Measurements from ENCODE around the gene GLIPR1L2.

GLIPR1L2 gene

GRCh38 chr12:75479963-75480461, 89.1 kb downstream of the GLIPR1L2 start:
- no peak for DNase-seq

DNA sequence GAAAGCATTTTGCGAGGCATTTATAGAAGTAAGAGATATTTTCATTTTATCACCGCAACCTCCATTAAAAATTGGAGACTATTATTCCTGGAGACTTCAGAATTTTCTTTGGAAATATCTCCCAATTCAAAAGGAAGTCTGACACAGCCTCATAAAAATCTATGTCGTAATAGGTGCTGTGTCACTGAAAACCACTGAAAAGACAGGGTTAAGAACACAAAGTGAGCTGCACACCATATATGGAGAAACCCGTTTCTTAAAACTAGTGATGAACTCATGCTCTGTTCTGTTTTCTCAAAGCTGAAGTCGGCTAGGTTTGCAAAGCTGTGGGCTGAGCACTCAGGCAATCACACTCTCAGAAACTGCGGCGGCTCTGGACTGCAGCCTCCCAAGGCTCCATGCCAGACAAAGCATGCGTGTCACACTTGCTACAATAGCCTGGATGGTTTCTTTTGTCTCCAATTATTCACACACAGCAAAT, 89.6 kb downstream of the GLIPR1L2 start, which contains the start of gene GLIPR1:
TSS of gene GLIPR1 (plus strand) at position 287 of the 481 bp plus-strand sequence. CDS start at position 413, 126 bp downstream.
- no peak for DNase-seq

DNA sequence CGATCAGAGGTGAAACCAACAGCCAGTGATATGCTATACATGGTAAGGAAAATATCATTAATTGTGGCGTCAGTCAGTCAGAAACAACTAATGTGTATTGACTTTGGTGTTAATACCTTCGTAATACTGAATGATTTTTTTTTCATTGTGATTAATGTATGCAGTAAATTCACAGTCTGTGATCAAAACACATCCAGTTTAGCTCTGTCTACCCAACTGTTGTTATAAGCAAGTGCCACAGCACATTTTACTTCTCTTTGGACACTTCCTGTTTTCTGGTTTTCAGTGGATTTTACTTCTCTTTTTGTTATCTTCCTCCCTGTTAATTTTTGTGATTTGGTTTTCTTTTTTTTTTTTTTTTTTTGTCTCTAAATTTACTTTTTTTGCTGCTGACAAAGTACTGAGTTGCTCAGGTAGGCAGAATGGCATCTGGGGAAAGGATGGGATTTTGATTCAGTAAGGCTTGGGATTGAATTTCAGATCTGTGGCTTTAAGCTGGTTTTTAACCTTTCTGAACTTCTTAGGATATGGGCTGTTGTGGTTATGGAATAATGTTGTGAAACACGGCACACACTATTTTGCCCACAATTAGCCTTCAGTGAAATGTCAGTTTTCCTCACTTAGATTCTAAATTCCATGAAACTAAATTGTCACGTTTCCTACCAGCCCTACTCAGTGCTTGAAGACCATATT, 90.3 kb downstream of the GLIPR1L2 start:
- DNase-seq, result no peak

DNA sequence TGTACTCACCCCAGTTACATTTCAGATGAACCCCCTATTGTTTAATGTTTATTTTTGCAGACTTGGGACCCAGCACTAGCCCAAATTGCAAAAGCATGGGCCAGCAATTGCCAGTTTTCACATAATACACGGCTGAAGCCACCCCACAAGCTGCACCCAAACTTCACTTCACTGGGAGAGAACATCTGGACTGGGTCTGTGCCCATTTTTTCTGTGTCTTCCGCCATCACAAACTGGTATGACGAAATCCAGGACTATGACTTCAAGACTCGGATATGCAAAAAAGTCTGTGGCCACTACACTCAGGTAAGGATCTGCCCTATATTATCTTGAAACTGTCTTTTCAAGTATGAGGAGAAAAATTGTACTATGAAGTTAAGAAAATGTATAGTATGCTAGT, 90.9 kb downstream of the GLIPR1L2 start:
- DNase-seq, result no peak
